K562 (cell line): ENCODE data around the gene SOS1. TPM values are rescaled to one million over a fixed set of nuclear protein-coding genes. Genes with fewer than 3 reads are reported as not detected.

ENCODE experiments used
- ATF7 ChIP-seq: fragments of 450-650 bp; IDR thresholded peaks from 2 replicates; pipeline ENCODE4 v1.7.1; 2014; ENCODE audit warnings: mild to moderate bottlenecking, moderate library complexity
- CBFA2T3 ChIP-seq: fragments of 450-650 bp; IDR thresholded peaks from 2 replicates; pipeline ENCODE4 v1.6.1; 2017
- CTBP1 ChIP-seq: fragments of 450-650 bp; IDR thresholded peaks from 2 replicates; pipeline ENCODE4 v1.6.1; 2016; ENCODE audit warnings: borderline replicate concordance
- HNRNPLL ChIP-seq: fragments of 200-400 bp; formaldehyde crosslinking; IDR thresholded peaks from 2 replicates; pipeline ENCODE4 v1.6.1; 2017; ENCODE audit warnings: low read length, low read depth, mild to moderate bottlenecking; ENCODE audit not compliant: poor library complexity, severe bottlenecking
- IRF1 ChIP-seq: sonication (generic); formaldehyde crosslinking; IDR thresholded peaks from 2 replicates; pipeline ENCODE4 v1.8.0; 2022; ENCODE audit warnings: missing genetic modification reagents, mild to moderate bottlenecking, borderline replicate concordance
- KLF6 ChIP-seq: fragments of 250-450 bp; sonication (Bioruptor Pico); IDR thresholded peaks from 2 replicates; pipeline ENCODE4 v1.4.0; 2020; ENCODE audit warnings: mild to moderate bottlenecking, moderate library complexity, borderline replicate concordance
- MAFK ChIP-seq: IDR thresholded peaks from 2 replicates; pipeline ENCODE4 v1.6.1; 2011; ENCODE audit warnings: low read length, improper control_type of control experiment
- MEIS2 ChIP-seq: fragments of 450-650 bp; IDR thresholded peaks from 2 replicates; pipeline ENCODE4 v1.6.1; 2014; ENCODE audit warnings: mild to moderate bottlenecking; ENCODE audit not compliant: partially characterized antibody
- MYC ChIP-seq, 2 experiments: fragments of 250-450 bp in 1 of 2; sonication (Bioruptor Pico) in 1 of 2; IDR thresholded peaks; 2 replicates each; pipeline versions ENCODE4 v1.5.1 to v1.6.1; 2012 to 2021; ENCODE audit warnings: low read depth in 2 of 2, borderline replicate concordance in 1 of 2, improper control_type of control experiment in 1 of 2, low read length in 1 of 2, mild to moderate bottlenecking in 1 of 2, moderate library complexity in 1 of 2
- NEUROD1 ChIP-seq: fragments of 150-350 bp; IDR thresholded peaks from 2 replicates; pipeline ENCODE4 v1.6.1; 2014; ENCODE audit warnings: borderline replicate concordance, low read length, low read depth; ENCODE audit not compliant: partially characterized antibody
- PRDM10 ChIP-seq: fragments of 450-650 bp; IDR thresholded peaks from 2 replicates; pipeline ENCODE4 v1.6.1; 2018; ENCODE audit not compliant: partially characterized antibody
- RCOR1 ChIP-seq, 2 experiments: IDR thresholded peaks; 2 replicates each; pipeline ENCODE4 v1.6.1; 2012; ENCODE audit warnings: low read depth in 2 of 2, low read length in 2 of 2, borderline replicate concordance in 1 of 2, improper control_type of control experiment in 1 of 2
- STAT5A ChIP-seq: IDR thresholded peaks from 2 replicates; pipeline ENCODE4 v1.6.1; 2012; ENCODE audit warnings: low read length, inconsistent platforms, borderline replicate concordance
- TEAD1 ChIP-seq, 2 experiments: fragments of 450-650 bp in 1 of 2; sonication (generic) in 1 of 2; formaldehyde crosslinking; IDR thresholded peaks; 2 replicates each; pipeline versions ENCODE4 v1.4.0 to v1.8.0; 2020 to 2022; ENCODE audit warnings: mild to moderate bottlenecking in 2 of 2, missing genetic modification reagents in 1 of 2
- ZBTB17 ChIP-seq: fragments of 450-650 bp; formaldehyde crosslinking; IDR thresholded peaks from 2 replicates; pipeline ENCODE4 v1.4.0; 2020; ENCODE audit warnings: mild to moderate bottlenecking
- ZNF592 ChIP-seq: fragments of 450-650 bp; IDR thresholded peaks from 2 replicates; pipeline ENCODE4 v1.6.1; 2017; ENCODE audit warnings: antibody characterized with exemption, mild to moderate bottlenecking
- ZNF644 ChIP-seq: fragments of 200-800 bp; sonication (Bioruptor generic); IDR thresholded peaks from 2 replicates; pipeline ENCODE4 v1.6.1; 2016; ENCODE audit warnings: low read depth, missing genetic modification characterization, missing compliant biosample characterization
- ZNF77 ChIP-seq: fragments of 250-450 bp; sonication (Bioruptor Pico); IDR thresholded peaks from 2 replicates; pipeline ENCODE4 v1.5.0; 2020
- polyA plus RNA-seq, 8 experiments: library from polyadenylated mRNA; depleted of rRNA in 4 of 8; stranded (reverse) in 5 of 8; unstranded in 3 of 8; fragments of >200 nt; fragmentation: Nextera tagmentation in 2 of 8; fragmentation: Illumina TruSeq in 1 of 8; extraction: Ambion mirVana in 2 of 8; extraction: Trizol in 1 of 8; gene quantifications; 2 replicates each; pipeline versions ENCODE4 v1.2.1 to v1.2.3, GENCODE V29; 2011 to 2014; ENCODE audit warnings: inconsistent platforms in 1 of 8, missing spikeins in 1 of 8
- total RNA-seq, 7 experiments: library from RNA; depleted of rRNA in 6 of 7; stranded (reverse); fragments of >200 nt in 6 of 7; fragmentation: Illumina TruSeq in 2 of 7; extraction: Trizol in 2 of 7; gene quantifications; 2 replicates each; pipeline versions ENCODE4 v1.2.1 to v1.2.3, GENCODE V29; 2011 to 2021; ENCODE audit warnings: low replicate concordance in 1 of 7

Gene SOS1
- total and polyA plus RNA-seq, 9 of the 15 experiments (the other 6 are each of a cell fraction or from before 2014, with no cell fraction given): 2.5 to 27.1 (median 16.3) TPM

- TF ChIP-seq PRDM10 (peak; percentile 67), IRF1 (CRISPR knock-in tag) (no peak), CBFA2T3 (peak; percentile 49), TEAD1 (CRISPR knock-in tag; IDR thresholded peaks at IDR 0.05) (no peak), RCOR1 (IDR thresholded peaks at IDR 0.05; ENCODE audit: borderline replicate concordance in 1 of 2, low read depth in 2 of 2, low read length in 2 of 2) (peak; percentile 36 to 89; a peak in 3 of 4 replicates), CTBP1 (peak; percentile 20; the same call in 1 of the 2 replicates), ZBTB17 (CRISPR knock-in tag) (peak; percentile 96), STAT5A (peak; percentile 95), NEUROD1 (peak; percentile 27), HNRNPLL (no peak), MYC (IDR thresholded peaks at IDR 0.05; ENCODE audit: low read depth, low read length) (0 out of 2 replicates have a peak, but pooled peaks have one; percentile 10), MYC (CRISPR knock-in tag; IDR thresholded peaks at IDR 0.05; ENCODE audit: borderline replicate concordance, low read depth) (no peak), ATF7 (0 out of 2 replicates have a peak, but pooled peaks have one; percentile 57), MAFK (no peak), KLF6 (CRISPR knock-in tag) (0 out of 2 replicates have a peak, but pooled peaks have one; percentile 24), ZNF644 (tag) (no peak), ZNF592 (peak; percentile 50; the same call in 1 of the 2 replicates), MEIS2 (peak; percentile 56), ZNF77 (no peak)
Measured at GRCh38 chr2:39141334-39142271, 20.8 kb upstream of the SOS1 start (continued).
